ENCODE measurements around the gene CRISP3. TPM values are rescaled to one million over a fixed set of nuclear protein-coding genes. Genes with fewer than 3 reads are reported as not detected.

The CRISP3 gene
- total RNA-seq, 1 donor from 2014 or later, result 1.1 TPM

DNA sequence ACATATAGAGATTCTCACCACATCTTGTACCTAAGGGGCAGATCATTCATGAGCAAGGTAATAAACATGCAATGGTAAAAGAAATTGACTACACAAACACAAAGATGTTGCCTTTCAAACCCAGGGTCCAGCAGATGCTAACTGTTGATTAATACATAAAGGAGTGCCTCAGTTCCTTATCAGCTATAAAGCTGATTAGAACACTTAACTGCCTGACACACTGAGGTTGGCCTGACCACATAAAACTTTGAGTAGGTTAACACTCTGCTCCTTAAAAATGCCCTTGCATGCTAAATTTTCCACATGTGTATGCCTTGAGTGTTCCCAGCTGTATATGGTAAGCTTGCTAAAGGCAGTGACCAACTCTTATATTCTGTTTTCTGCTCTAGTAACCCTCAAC is 45.7 kb downstream of the CRISP3 start:
- intact Hi-C loops (cut with DNase I), result no loop called here
- ATAC-seq (no peak), DNase-seq (ENCODE audit: low spot score) (no peak)

DNA sequence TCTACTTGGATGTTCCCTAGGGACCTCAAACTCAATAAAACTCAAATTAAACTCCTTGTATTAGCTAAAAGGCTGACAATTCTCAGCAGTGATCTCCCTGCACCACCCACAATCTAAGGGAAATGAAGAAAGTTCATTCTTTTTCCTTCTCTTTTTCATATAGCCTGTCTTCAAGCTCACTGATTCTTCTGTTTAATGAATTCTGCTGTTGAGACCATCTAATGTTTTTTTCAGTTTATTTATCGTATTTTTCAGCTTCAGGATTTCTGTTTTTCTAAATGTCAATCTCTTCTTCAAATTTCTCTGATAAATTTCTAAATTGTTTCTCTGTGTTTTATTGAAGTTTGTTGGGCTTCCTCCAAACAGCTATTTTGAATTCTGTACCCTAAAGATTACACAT is 50.7 kb downstream of the CRISP3 start:
- no peak for DNase-seq (ENCODE audit: low spot score)
- ATAC-seq, result no peak
- intact Hi-C loops (cut with DNase I), result no loop called here

- DNase-seq (ENCODE audit: low spot score) (no peak), ATAC-seq (no peak)
- intact Hi-C loops (cut with DNase I), result no loop called here
Measured at GRCh38 chr6:49692534-49692933, 51.7 kb downstream of the CRISP3 start.

Other genes with a start within 250 kb of the CRISP3 start
- not detected for gene GLYATL3, start 244.5 kb downstream of the CRISP3 start, total RNA-seq
- 7.6 TPM for gene C6orf141, start 193.7 kb downstream of the CRISP3 start, total RNA-seq
- 2.9 TPM for gene RHAG, start 107.5 kb downstream of the CRISP3 start, total RNA-seq
- not detected for gene CRISP2, start 30.8 kb downstream of the CRISP3 start, total RNA-seq
- not detected for gene PGK2, start 42.9 kb upstream of the CRISP3 start, total RNA-seq
- not detected for gene CRISP1, start 122.1 kb upstream of the CRISP3 start, total RNA-seq
- gene DEFB114, start 219.8 kb upstream of the CRISP3 start, total RNA-seq, result not detected
- not detected for gene DEFB113, start 225.2 kb upstream of the CRISP3 start, total RNA-seq

Measured in sciatic nerve (tissue), 2 donors.